Large intestine (tissue), 3 donors: ENCODE results near the gene NHERF2. TPM values are rescaled to one million over a fixed set of nuclear protein-coding genes. Genes with fewer than 3 reads are reported as not detected.

ENCODE experiments used
- DNase-seq, 2 donors: peaks; one replicate each; pipeline versions ENCODE4 v3.0.0 to v3.0.0-alpha.2; 2013
- H3K27ac ChIP-seq: one replicate; pipeline ENCODE4 v1.5.1; 2013; ENCODE audit warnings: low read length
- H3K27me3 ChIP-seq: 2 replicates; pipeline ENCODE4 v1.6.1; 2013; ENCODE audit warnings: low read length; ENCODE audit not compliant: control insufficient read depth, insufficient read depth
- H3K36me3 ChIP-seq: 2 replicates; pipeline ENCODE4 v1.6.1; 2013; ENCODE audit warnings: low read length; ENCODE audit not compliant: control insufficient read depth, insufficient read depth
- H3K4me1 ChIP-seq: one replicate; pipeline ENCODE4 v1.6.1; 2013; ENCODE audit warnings: low read length; ENCODE audit not compliant: control insufficient read depth, insufficient read depth
- H3K4me3 ChIP-seq: one replicate; pipeline ENCODE4 v1.5.1; 2013; ENCODE audit warnings: low read length
- H3K9me3 ChIP-seq: one replicate; pipeline ENCODE4 v1.6.1; 2013; ENCODE audit warnings: mild to moderate bottlenecking, low read depth, low read length, moderate library complexity; ENCODE audit not compliant: control insufficient read depth
- whole genome bisulfite sequencing: methylation state at CpG from one replicate; pipeline ENCODE4 v1.1.5; 2013; ENCODE audit warnings: low lambda C conversion rate; ENCODE audit not compliant: insufficient coverage; 5-methylcytosine and 5-hydroxymethylcytosine counted together
- polyA plus RNA-seq: library from polyadenylated mRNA; unstranded; fragments of 120-200 nt; gene quantifications from one replicate; pipeline ENCODE4 v1.2.1, GENCODE V29; 2013

The NHERF2 gene
- polyA plus RNA-seq, 1 donor = 32.3 TPM

DNA sequence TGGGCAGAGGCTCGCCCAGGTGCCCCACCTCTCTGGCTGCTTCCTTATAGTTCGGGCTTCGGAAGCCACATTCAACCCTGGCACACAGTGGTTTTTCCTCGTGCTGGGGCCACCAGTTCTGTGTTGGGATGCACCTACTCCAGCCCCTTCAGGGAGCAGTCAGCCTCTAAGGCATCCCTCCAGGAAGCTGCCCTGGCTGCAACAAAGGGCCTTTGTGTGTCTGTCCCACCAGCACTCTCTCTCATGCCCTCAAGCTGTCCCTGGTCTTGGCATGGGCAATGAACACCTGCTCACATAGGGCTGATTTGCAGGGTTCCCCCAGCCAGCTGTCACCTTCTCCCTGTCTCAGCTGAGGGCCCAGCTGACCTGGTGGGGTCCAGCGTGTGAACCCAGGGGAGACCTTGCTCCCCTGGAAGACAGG is 44.7 kb upstream of the NHERF2 start:
- peaks cover 63% of the 10 kb centered on the region for H3K4me1 ChIP-seq
- H3K36me3 ChIP-seq = peaks cover 33% of the 10 kb centered on the region
- no CpG with 5 or more reads among the region's 5 CpGs for WGBS
- H3K9me3 ChIP-seq = peaks cover 12% of the 10 kb centered on the region
- DNase-seq = peak in 1 of 2 donors; percentile 29
- no peak overlapping the region for H3K4me3 ChIP-seq
- no peak overlapping the region for H3K27ac ChIP-seq
- peaks cover 45% of the 10 kb centered on the region for H3K27me3 ChIP-seq

DNA sequence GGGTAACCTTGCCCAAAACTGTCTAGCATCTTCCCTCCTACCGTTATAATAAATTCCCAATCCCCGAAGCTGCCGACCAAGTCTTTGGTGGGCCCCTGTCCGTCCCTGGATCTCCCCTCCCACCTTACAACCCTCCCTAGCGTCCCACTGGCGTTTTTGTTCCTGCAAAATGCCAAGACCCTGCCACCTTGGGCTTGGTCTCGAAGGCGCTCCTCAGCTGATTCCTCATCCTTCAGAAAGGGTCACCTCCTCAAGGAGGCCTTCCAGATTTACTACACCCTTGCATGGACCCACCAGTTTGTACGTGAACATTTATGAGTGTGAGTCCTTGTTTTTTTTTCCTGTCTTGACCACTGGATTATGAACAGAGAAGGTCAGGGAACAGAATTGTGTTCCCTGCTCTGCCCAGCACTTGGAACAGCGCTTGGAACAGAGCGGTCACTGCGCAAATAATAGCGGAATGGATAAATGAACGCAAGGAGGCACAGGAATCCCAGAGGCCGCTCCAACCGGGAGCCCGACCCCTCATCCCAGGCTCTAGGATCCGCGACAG is 43.6 kb upstream of the NHERF2 start:
- no peak overlapping the region for H3K27ac ChIP-seq
- 60% methylated on average over 3 of the region's 19 CpGs for WGBS
- peaks cover 45% of the 10 kb centered on the region for H3K27me3 ChIP-seq
- peaks cover 27% of the 10 kb centered on the region for H3K36me3 ChIP-seq
- peaks cover 63% of the 10 kb centered on the region for H3K4me1 ChIP-seq
- no peak for DNase-seq
- H3K9me3 ChIP-seq = peaks cover 9% of the 10 kb centered on the region
- H3K4me3 ChIP-seq = peak overlapping the region; percentile 17

GRCh38 chr16:1983544-1984346 is 43.0 kb upstream of the NHERF2 start, which contains the start of gene GFER:
Gene GFER, plus strand, starts transcription at chr16:1984193. Its CDS starts 26 bp downstream, at chr16:1984219.
- Histone ChIP-seq H3K27me3 (peaks cover 48% of the 10 kb centered on the region), H3K4me1 (peaks cover 59% of the 10 kb centered on the region), H3K9me3 (peaks cover 8% of the 10 kb centered on the region), H3K4me3 (peak within 1 kb of the TSS; percentile 60), H3K36me3 (peaks cover 23% of the 10 kb centered on the region), H3K27ac (peak within 1 kb of the TSS; percentile 64)
- WGBS = no CpG with 5 or more reads among the region's 109 CpGs
- peak; percentile 89 to 94 for DNase-seq

GRCh38 chr16:1984347-1985225 is 42.1 kb upstream of the NHERF2 start:
- Histone ChIP-seq H3K4me1 (peaks cover 60% of the 10 kb centered on the region), H3K27me3 (peaks cover 51% of the 10 kb centered on the region)

GRCh38 chr16:1985466-1986150 is 41.1 kb upstream of the NHERF2 start:
- peak overlapping the region; percentile 60 for H3K4me3 ChIP-seq
- DNase-seq = peak in 1 of 2 donors; percentile 56
- peaks cover 23% of the 10 kb centered on the region for H3K36me3 ChIP-seq
- H3K4me1 ChIP-seq = peaks cover 55% of the 10 kb centered on the region
- H3K9me3 ChIP-seq = peaks cover 7% of the 10 kb centered on the region
- H3K27ac ChIP-seq = peak overlapping the region; percentile 58
- WGBS = no CpG with 5 or more reads among the region's 14 CpGs
- peaks cover 46% of the 10 kb centered on the region for H3K27me3 ChIP-seq

More at GRCh38 chr16:1984347-1985225, 42.1 kb upstream of the NHERF2 start:
- H3K9me3 ChIP-seq = peaks cover 8% of the 10 kb centered on the region
- peak; percentile 55 to 74 for DNase-seq
- peak overlapping the region; percentile 58 for H3K27ac ChIP-seq
- peak overlapping the region; percentile 60 for H3K4me3 ChIP-seq
- H3K36me3 ChIP-seq = peaks cover 23% of the 10 kb centered on the region
- WGBS = no CpG with 5 or more reads among the region's 58 CpGs

- no peak for DNase-seq
- no CpG with 5 or more reads among the region's 10 CpGs for WGBS
- Histone ChIP-seq H3K27me3 (peaks cover 41% of the 10 kb centered on the region), H3K4me3 (no peak overlapping the region), H3K36me3 (peaks cover 23% of the 10 kb centered on the region), H3K4me1 (peaks cover 52% of the 10 kb centered on the region), H3K27ac (no peak overlapping the region), H3K9me3 (peaks cover 13% of the 10 kb centered on the region)
Measured at GRCh38 chr16:1987198-1987597, 39.5 kb upstream of the NHERF2 start.

GRCh38 chr16:1989209-1990100 is 37.2 kb upstream of the NHERF2 start, which contains the start of gene SYNGR3:
Gene SYNGR3, plus strand, starts transcription at chr16:1989970. Its CDS starts 133 bp downstream, at chr16:1990103.
- Histone ChIP-seq H3K27me3 (peaks cover 30% of the 10 kb centered on the region), H3K4me1 (peaks cover 41% of the 10 kb centered on the region), H3K4me3 (peak within 1 kb of the TSS; percentile 33), H3K27ac (no peak within 1 kb of the TSS), H3K9me3 (peaks cover 21% of the 10 kb centered on the region), H3K36me3 (peaks cover 23% of the 10 kb centered on the region)
- no peak for DNase-seq
- no CpG with 5 or more reads among the region's 67 CpGs for WGBS

DNA sequence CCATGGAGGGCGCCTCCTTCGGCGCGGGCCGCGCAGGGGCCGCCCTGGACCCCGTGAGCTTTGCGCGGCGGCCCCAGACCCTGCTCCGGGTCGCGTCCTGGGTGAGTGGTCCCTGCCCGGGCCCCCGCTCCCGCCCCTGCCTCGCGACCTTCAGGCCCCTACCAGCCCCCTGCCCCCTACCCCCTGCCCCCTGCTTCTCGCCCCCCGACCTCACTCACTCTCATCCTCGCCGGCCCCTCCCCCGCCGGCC is 36.7 kb upstream of the NHERF2 start:
- peaks cover 30% of the 10 kb centered on the region for H3K27me3 ChIP-seq
- no peak overlapping the region for H3K4me3 ChIP-seq
- H3K36me3 ChIP-seq = peaks cover 23% of the 10 kb centered on the region
- H3K9me3 ChIP-seq = peaks cover 21% of the 10 kb centered on the region
- H3K4me1 ChIP-seq = peaks cover 39% of the 10 kb centered on the region
- no peak for DNase-seq
- WGBS = no CpG with 5 or more reads among the region's 25 CpGs
- H3K27ac ChIP-seq = no peak overlapping the region

DNA sequence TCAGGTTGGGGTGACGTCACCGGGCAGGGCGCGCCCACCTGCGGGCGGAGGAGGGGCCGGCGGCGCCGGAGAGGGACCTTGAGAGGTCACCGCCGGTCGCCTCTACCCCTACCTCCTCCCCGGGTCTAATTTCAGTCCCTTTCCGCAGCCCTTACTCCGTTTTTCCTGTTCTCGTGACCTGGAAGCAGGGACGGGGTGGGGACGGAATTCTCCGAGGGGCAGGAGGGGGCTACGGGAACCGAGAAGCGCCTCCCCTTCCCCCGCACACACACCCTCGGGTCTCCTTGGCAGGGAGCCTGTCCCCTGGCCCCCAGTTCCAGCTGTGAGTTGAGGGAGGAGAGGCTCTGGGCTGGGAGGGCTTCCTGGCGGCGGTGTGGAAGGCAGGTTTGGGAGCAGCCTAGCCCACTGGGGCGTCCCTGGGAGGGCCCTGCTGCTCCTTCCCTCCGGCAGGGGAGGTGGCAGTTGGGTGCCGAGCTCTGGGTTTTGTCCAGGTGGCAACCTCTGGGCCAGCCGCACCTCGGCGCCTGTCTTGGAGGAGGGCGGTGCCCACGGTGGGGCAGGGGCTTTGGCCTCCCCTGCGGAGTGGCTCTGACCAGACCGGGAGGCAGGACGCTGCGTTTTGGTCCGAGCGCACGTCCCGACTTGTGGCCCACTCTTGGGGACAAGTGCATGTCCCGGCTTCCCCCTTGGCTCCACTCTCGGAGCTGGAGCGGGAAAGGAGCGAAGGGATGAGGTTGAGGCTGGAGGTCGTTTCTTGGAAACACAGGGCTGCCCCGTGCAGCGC is 36.2 kb upstream of the NHERF2 start:
- peak in 1 of 2 donors; percentile 45 for DNase-seq
- Histone ChIP-seq H3K27ac (no peak overlapping the region), H3K4me3 (peak overlapping the region; percentile 33), H3K36me3 (peaks cover 18% of the 10 kb centered on the region), H3K27me3 (peaks cover 30% of the 10 kb centered on the region), H3K4me1 (peaks cover 33% of the 10 kb centered on the region), H3K9me3 (peaks cover 21% of the 10 kb centered on the region)
- WGBS = no CpG with 5 or more reads among the region's 50 CpGs
